Psoas muscle (tissue), 8 donors: ENCODE data around the gene ESR2. TPM values are rescaled to one million over a fixed set of nuclear protein-coding genes. Genes with fewer than 3 reads are reported as not detected.
A peak's percentile ranks its signal among the peaks of the same experiment; 100 is the strongest.

Experiments
- ATAC-seq, 4 donors: fragments of 200-7000 bp; cut with Tn5 transposase; one replicate each; pipeline ENCODE4 v1.9.1; 2020; ENCODE audit warnings: moderate library complexity in 3 of 4, mild to moderate bottlenecking in 2 of 4
- DNase-seq, 2 donors: peaks; one replicate each; pipeline ENCODE4 v3.0.0-alpha.2; 2020
- H3K27ac ChIP-seq: fragments of 200-600 bp; one replicate; pipeline ENCODE4 v1.8.0; 2022
- H3K27me3 ChIP-seq, 3 donors: fragments of 200-600 bp in 1 of 3; one replicate each; pipeline versions ENCODE4 v1.6.1 to v1.8.0; 2013 to 2022; ENCODE audit warnings: low read length in 2 of 3, mild to moderate bottlenecking in 2 of 3, moderate library complexity in 1 of 3; ENCODE audit not compliant: insufficient read depth in 3 of 3
- H3K36me3 ChIP-seq, 2 donors: fragments of 200-600 bp in 1 of 2; one replicate each; pipeline versions ENCODE4 v1.6.1 to v1.8.0; 2013 to 2022; ENCODE audit warnings: low read depth in 1 of 2, mild to moderate bottlenecking in 1 of 2, moderate library complexity in 1 of 2; ENCODE audit not compliant: insufficient read depth in 1 of 2
- H3K4me1 ChIP-seq: fragments of 200-600 bp; one replicate; pipeline ENCODE4 v1.8.0; 2022
- H3K4me3 ChIP-seq: fragments of 200-600 bp; one replicate; pipeline ENCODE4 v1.8.0; 2022; ENCODE audit warnings: mild to moderate bottlenecking
- H3K9me3 ChIP-seq: fragments of 200-600 bp; one replicate; pipeline ENCODE4 v1.8.0; 2022
- WGBS, 3 donors: extraction: QIAGEN DNeasy Blood & Tissue Kit; methylation state at CpG; one replicate each; pipeline versions ENCODE4 v1.1.6 to v1.1.7; 2013; 5-methylcytosine and 5-hydroxymethylcytosine counted together
- intact Hi-C, 2 donors: fragments of 100-400 bp; cut with DNase I; formaldehyde crosslinking; loops; one replicate each; pipeline versions ENCODE4 v1.11.0 to v1.14.2; 2022
- polyA plus RNA-seq, 3 donors: library from polyadenylated mRNA; stranded (reverse); fragments of 200-250 nt; gene quantifications; one replicate each; pipeline ENCODE4 v1.2.3, GENCODE V29; 2013
- total RNA-seq, 4 donors: library from RNA; stranded (reverse); fragmentation: NEBNext Ultra II Directional in 2 of 4; extraction: Animal tissue kit (Norgen Biotek cat#: 25700) in 2 of 4; gene quantifications; one replicate each; pipeline versions ENCODE4 v1.2.1 to v1.2.4, GENCODE V29; 2021 to 2023
- TF ChIP-seq, protein P1 (sequence below): fragments of 200-600 bp; IDR thresholded peaks from one replicate; pipeline ENCODE4 v1.8.0; 2022; ENCODE audit warnings: antibody characterized with exemption
- donor health status: healthy with polysubstance abuse.
- donor health status: DM: no; HTN: no; CAD: no; lungs with moderate emphysema.
- donor health status: Bipolar disorder and iron deficiency.
- donor health status: healthy.
- donor health status: DM: yes; HTN: yes; CAD: no.
- donor health status: DM: no; HTN: no; CAD: no.
- donor health status: DM: no; HTN: no; CAD: no.
- donor health status: DM: yes; HTN: yes; CAD: no.

ESR2 gene
- total and polyA plus RNA-seq, 7 donors = 0.21 to 1.5 (median 0.77) TPM; not detected in 2

- WGBS, 3 donors = 39 to 56% (median 44%) methylated on average over 14 of the region's 14 CpGs
- TF ChIP-seq, protein P1, sequence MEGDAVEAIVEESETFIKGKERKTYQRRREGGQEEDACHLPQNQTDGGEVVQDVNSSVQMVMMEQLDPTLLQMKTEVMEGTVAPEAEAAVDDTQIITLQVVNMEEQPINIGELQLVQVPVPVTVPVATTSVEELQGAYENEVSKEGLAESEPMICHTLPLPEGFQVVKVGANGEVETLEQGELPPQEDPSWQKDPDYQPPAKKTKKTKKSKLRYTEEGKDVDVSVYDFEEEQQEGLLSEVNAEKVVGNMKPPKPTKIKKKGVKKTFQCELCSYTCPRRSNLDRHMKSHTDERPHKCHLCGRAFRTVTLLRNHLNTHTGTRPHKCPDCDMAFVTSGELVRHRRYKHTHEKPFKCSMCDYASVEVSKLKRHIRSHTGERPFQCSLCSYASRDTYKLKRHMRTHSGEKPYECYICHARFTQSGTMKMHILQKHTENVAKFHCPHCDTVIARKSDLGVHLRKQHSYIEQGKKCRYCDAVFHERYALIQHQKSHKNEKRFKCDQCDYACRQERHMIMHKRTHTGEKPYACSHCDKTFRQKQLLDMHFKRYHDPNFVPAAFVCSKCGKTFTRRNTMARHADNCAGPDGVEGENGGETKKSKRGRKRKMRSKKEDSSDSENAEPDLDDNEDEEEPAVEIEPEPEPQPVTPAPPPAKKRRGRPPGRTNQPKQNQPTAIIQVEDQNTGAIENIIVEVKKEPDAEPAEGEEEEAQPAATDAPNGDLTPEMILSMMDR = no peak
- Histone ChIP-seq H3K36me3 (peaks cover 6 to 100% of the 10 kb centered on the region in 2 donors), H3K4me1 (peaks cover 67% of the 10 kb centered on the region), H3K9me3 (no peaks in the 10 kb centered on the region), H3K27me3 (no peaks in the 10 kb centered on the region), H3K4me3 (peak overlapping the region; percentile 13), H3K27ac (peak overlapping the region; percentile 90)
- peak in 3 of 4 donors; percentile 19 to 24 (median 23) for ATAC-seq
- DNase-seq = no peak
- intact Hi-C loops = no loop called here
These were observed 72.7 kb downstream of the ESR2 start for GRCh38 chr14:64221391-64222003.

DNA sequence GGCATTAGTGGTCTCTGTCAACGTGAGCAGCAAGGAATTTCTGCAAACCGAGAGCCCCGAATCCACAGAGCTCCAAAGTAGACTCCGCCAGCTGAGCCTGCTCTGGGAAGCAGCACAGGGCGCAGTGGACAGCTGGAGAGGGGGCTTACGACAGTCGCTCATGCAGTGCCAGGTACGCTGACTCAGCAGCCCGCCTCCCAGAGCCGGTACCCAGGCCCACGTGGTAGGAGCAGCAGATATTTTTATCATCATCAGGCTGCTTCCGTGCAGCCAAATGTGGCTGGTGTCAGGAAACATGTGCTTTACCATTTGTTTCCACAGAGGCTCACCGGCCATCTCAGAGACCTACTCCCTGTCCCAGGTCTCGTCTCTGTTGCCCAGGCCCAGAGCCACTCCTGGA, 73.7 kb downstream of the ESR2 start:
- Histone ChIP-seq H3K9me3 (no peaks in the 10 kb centered on the region), H3K27me3 (no peaks in the 10 kb centered on the region), H3K4me3 (peak overlapping the region; percentile 78), H3K27ac (peak overlapping the region; percentile 90), H3K36me3 (peaks cover 6 to 100% of the 10 kb centered on the region in 2 donors), H3K4me1 (peaks cover 62% of the 10 kb centered on the region)
- TF ChIP-seq, protein P1 = no peak
- 15 to 36% (median 29%) methylated on average over 14 of the region's 14 CpGs for WGBS, 3 donors
- ATAC-seq (peak; percentile 84 to 89 (median 86)), DNase-seq (peak; percentile 85 to 94)
- intact Hi-C loops = no loop called here

GRCh38 chr14:64220056-64220455, 74.1 kb downstream of the ESR2 start:
- H3K27ac ChIP-seq = peak overlapping the region; percentile 90
- TF ChIP-seq, protein P1 = no peak
- DNase-seq = no peak

GRCh38 chr14:64218344-64219240, 75.6 kb downstream of the ESR2 start:
- no peaks in the 10 kb centered on the region for H3K9me3 ChIP-seq
- H3K4me1 ChIP-seq = peaks cover 48% of the 10 kb centered on the region
- H3K27ac ChIP-seq = peak overlapping the region; percentile 90
- TF ChIP-seq, protein P1 = no peak
- peak overlapping the region; percentile 78 for H3K4me3 ChIP-seq
- DNase-seq = no peak
- no peaks in the 10 kb centered on the region for H3K27me3 ChIP-seq
- peak in 2 of 4 donors; percentile 13 to 16 for ATAC-seq
- intact Hi-C loops = loop anchor here in 1 of 2 donors (5.0 to 10.0 kb wide), 2 partner anchors 76 to 101 kb away; partner anchors contain the start of gene ESR2
- H3K36me3 ChIP-seq = peaks cover 5 to 98% of the 10 kb centered on the region in 2 donors
- WGBS, 3 donors = 38 to 58% (median 46%) methylated on average over 15 of the region's 15 CpGs

More at GRCh38 chr14:64220056-64220455, 74.1 kb downstream of the ESR2 start:
- peak in 3 of 4 donors; percentile 24 to 29 (median 26) for ATAC-seq
- Histone ChIP-seq H3K27me3 (no peaks in the 10 kb centered on the region), H3K4me3 (peak overlapping the region; percentile 78), H3K4me1 (peaks cover 60% of the 10 kb centered on the region), H3K9me3 (no peaks in the 10 kb centered on the region), H3K36me3 (peaks cover 6 to 100% of the 10 kb centered on the region in 2 donors)
- 30 to 39% (median 36%) methylated on average over 4 of the region's 4 CpGs for WGBS, 3 donors
- intact Hi-C loops = no loop called here
